K562 (cell line): ENCODE data around the gene VAC14. TPM values are rescaled to one million over a fixed set of nuclear protein-coding genes. Genes with fewer than 3 reads are reported as not detected.

Experiments used
- DNMT1 ChIP-seq: fragments of 450-650 bp; IDR thresholded peaks from 2 replicates; pipeline ENCODE4 v1.6.1; 2016; ENCODE audit warnings: antibody characterized with exemption, mild to moderate bottlenecking
- EZH2 ChIP-seq: IDR thresholded peaks from 2 replicates; pipeline ENCODE4 v1.6.1; 2012; ENCODE audit warnings: low read depth, mild to moderate bottlenecking, inconsistent platforms, low read length, borderline replicate concordance
- FOXK1 ChIP-seq: sonication (generic); formaldehyde crosslinking; IDR thresholded peaks from 2 replicates; pipeline ENCODE4 v1.8.0; 2022; ENCODE audit warnings: missing genetic modification reagents, mild to moderate bottlenecking, borderline replicate concordance
- HLTF ChIP-seq: fragments of 450-650 bp; IDR thresholded peaks from 2 replicates; pipeline ENCODE4 v1.6.1; 2016
- ILF3 ChIP-seq: fragments of 450-650 bp; IDR thresholded peaks from 2 replicates; pipeline ENCODE4 v1.6.1; 2018; ENCODE audit warnings: antibody characterized with exemption, mild to moderate bottlenecking, moderate library complexity, borderline replicate concordance
- PHTF2 ChIP-seq: fragments of 250-450 bp; sonication (Bioruptor Pico); IDR thresholded peaks from 2 replicates; pipeline ENCODE4 v1.5.0; 2021; ENCODE audit warnings: mild to moderate bottlenecking
- SMAD2 ChIP-seq: fragments of 150-350 bp; IDR thresholded peaks from 2 replicates; pipeline ENCODE4 v1.6.1; 2014; ENCODE audit warnings: low read depth, mild to moderate bottlenecking, low read length
- ZC3H4 ChIP-seq: sonication (generic); formaldehyde crosslinking; IDR thresholded peaks from 2 replicates; pipeline ENCODE4 v1.9.0; 2021; ENCODE audit warnings: missing genetic modification reagents, borderline replicate concordance
- ZNF444 ChIP-seq: fragments of 250-450 bp; sonication (Bioruptor Pico); IDR thresholded peaks from 2 replicates; pipeline ENCODE4 v1.4.0; 2020; ENCODE audit warnings: mild to moderate bottlenecking, moderate library complexity
- ZNF780A ChIP-seq: fragments of 250-450 bp; sonication (Bioruptor Pico); IDR thresholded peaks from 2 replicates; pipeline ENCODE4 v1.5.0; 2021; ENCODE audit warnings: mild to moderate bottlenecking
- ZZZ3 ChIP-seq: fragments of 450-650 bp; IDR thresholded peaks from 2 replicates; pipeline ENCODE4 v1.6.1; 2016; ENCODE audit warnings: antibody characterized with exemption, mild to moderate bottlenecking, moderate library complexity
- polyA plus RNA-seq, 8 experiments: library from polyadenylated mRNA; depleted of rRNA in 4 of 8; stranded (reverse) in 5 of 8; unstranded in 3 of 8; fragments of >200 nt; fragmentation: Nextera tagmentation in 2 of 8; fragmentation: Illumina TruSeq in 1 of 8; extraction: Ambion mirVana in 2 of 8; extraction: Trizol in 1 of 8; gene quantifications; 2 replicates each; pipeline versions ENCODE4 v1.2.1 to v1.2.3, GENCODE V29; 2011 to 2014; ENCODE audit warnings: inconsistent platforms in 1 of 8, missing spikeins in 1 of 8
- total RNA-seq, 7 experiments: library from RNA; depleted of rRNA in 6 of 7; stranded (reverse); fragments of >200 nt in 6 of 7; fragmentation: Illumina TruSeq in 2 of 7; extraction: Trizol in 2 of 7; gene quantifications; 2 replicates each; pipeline versions ENCODE4 v1.2.1 to v1.2.3, GENCODE V29; 2011 to 2021; ENCODE audit warnings: low replicate concordance in 1 of 7
- TF ChIP-seq, protein P1 (sequence below): IDR thresholded peaks from 2 replicates; pipeline ENCODE4 v1.6.1; 2011; ENCODE audit warnings: borderline replicate concordance, low read depth, mild to moderate bottlenecking, moderate library complexity, low read length; ENCODE audit not compliant: insufficient read depth, poor library complexity, severe bottlenecking
- TF ChIP-seq, protein P2 (sequence below): sonication (generic); formaldehyde crosslinking; IDR thresholded peaks from 2 replicates; pipeline ENCODE4 v1.4.0; 2020; ENCODE audit warnings: mild to moderate bottlenecking, missing genetic modification reagents
- TF ChIP-seq, protein P3 (sequence below): sonication (generic); formaldehyde crosslinking; IDR thresholded peaks from 2 replicates; pipeline ENCODE4 v1.8.1; 2023; ENCODE audit warnings: mild to moderate bottlenecking, missing genetic modification reagents, moderate library complexity
- TF ChIP-seq, protein P4 (sequence below): fragments of 450-650 bp; IDR thresholded peaks from 2 replicates; pipeline ENCODE4 v1.7.1; 2018; ENCODE audit warnings: mild to moderate bottlenecking, low read depth; ENCODE audit not compliant: partially characterized antibody
- TF ChIP-seq, protein P5 (sequence below): fragments of 450-650 bp; formaldehyde crosslinking; IDR thresholded peaks from 2 replicates; pipeline ENCODE4 v1.4.0; 2022; ENCODE audit warnings: mild to moderate bottlenecking, moderate library complexity
- TF ChIP-seq, protein P6 (sequence below): fragments of 250-450 bp; sonication (Bioruptor Pico); IDR thresholded peaks from 2 replicates; pipeline ENCODE4 v1.8.0; 2022; ENCODE audit warnings: moderate library complexity, mild to moderate bottlenecking, inconsistent platforms

Gene VAC14
- total and polyA plus RNA-seq, 9 of the 15 experiments (the other 6 are each of a cell fraction or from before 2014, with no cell fraction given) = 1.3 to 41.6 (median 26.6) TPM

DNA sequence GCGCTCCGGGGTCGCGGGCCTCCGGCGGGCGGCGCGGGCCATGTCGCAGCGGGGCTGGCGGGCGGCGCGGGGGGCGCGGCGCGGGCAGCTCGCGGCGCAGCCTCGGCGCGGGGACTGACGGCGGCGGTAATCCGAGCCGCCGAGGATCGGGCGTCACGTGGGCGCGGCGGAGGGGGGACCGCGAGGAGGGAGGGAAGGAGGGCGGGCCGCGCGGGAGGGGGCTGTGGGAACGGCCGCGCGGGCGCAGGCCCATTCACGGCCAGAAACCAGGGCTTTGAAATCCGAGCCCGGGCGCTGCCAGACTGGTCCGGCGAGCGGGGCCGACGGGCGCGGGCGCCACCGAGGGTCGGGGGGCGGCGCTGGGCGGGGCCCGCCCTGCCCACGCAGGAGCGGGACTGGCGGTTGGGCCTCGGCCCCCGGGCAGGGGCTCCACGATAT lies 115.0 kb downstream of the VAC14 start, which contains the start of gene MTSS2 (continued):
- TF ChIP-seq, protein P1, sequence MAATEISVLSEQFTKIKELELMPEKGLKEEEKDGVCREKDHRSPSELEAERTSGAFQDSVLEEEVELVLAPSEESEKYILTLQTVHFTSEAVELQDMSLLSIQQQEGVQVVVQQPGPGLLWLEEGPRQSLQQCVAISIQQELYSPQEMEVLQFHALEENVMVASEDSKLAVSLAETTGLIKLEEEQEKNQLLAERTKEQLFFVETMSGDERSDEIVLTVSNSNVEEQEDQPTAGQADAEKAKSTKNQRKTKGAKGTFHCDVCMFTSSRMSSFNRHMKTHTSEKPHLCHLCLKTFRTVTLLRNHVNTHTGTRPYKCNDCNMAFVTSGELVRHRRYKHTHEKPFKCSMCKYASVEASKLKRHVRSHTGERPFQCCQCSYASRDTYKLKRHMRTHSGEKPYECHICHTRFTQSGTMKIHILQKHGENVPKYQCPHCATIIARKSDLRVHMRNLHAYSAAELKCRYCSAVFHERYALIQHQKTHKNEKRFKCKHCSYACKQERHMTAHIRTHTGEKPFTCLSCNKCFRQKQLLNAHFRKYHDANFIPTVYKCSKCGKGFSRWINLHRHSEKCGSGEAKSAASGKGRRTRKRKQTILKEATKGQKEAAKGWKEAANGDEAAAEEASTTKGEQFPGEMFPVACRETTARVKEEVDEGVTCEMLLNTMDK = no peak
- TF ChIP-seq, protein P2, sequence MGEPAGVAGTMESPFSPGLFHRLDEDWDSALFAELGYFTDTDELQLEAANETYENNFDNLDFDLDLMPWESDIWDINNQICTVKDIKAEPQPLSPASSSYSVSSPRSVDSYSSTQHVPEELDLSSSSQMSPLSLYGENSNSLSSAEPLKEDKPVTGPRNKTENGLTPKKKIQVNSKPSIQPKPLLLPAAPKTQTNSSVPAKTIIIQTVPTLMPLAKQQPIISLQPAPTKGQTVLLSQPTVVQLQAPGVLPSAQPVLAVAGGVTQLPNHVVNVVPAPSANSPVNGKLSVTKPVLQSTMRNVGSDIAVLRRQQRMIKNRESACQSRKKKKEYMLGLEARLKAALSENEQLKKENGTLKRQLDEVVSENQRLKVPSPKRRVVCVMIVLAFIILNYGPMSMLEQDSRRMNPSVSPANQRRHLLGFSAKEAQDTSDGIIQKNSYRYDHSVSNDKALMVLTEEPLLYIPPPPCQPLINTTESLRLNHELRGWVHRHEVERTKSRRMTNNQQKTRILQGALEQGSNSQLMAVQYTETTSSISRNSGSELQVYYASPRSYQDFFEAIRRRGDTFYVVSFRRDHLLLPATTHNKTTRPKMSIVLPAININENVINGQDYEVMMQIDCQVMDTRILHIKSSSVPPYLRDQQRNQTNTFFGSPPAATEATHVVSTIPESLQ (CRISPR knock-in tag) = no peak
- TF ChIP-seq ZZZ3 (no peak), EZH2 (no peak), PHTF2 (CRISPR knock-in tag) (no peak), HLTF (no peak), FOXK1 (no peak), ZC3H4 (CRISPR knock-in tag) (no peak), ILF3 (no peak), DNMT1 (no peak), ZNF780A (CRISPR knock-in tag) (no peak), SMAD2 (no peak), ZNF444 (CRISPR knock-in tag) (no peak)
- TF ChIP-seq, protein P3, sequence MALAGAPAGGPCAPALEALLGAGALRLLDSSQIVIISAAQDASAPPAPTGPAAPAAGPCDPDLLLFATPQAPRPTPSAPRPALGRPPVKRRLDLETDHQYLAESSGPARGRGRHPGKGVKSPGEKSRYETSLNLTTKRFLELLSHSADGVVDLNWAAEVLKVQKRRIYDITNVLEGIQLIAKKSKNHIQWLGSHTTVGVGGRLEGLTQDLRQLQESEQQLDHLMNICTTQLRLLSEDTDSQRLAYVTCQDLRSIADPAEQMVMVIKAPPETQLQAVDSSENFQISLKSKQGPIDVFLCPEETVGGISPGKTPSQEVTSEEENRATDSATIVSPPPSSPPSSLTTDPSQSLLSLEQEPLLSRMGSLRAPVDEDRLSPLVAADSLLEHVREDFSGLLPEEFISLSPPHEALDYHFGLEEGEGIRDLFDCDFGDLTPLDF (CRISPR knock-in tag) = no peak
- TF ChIP-seq, protein P4, sequence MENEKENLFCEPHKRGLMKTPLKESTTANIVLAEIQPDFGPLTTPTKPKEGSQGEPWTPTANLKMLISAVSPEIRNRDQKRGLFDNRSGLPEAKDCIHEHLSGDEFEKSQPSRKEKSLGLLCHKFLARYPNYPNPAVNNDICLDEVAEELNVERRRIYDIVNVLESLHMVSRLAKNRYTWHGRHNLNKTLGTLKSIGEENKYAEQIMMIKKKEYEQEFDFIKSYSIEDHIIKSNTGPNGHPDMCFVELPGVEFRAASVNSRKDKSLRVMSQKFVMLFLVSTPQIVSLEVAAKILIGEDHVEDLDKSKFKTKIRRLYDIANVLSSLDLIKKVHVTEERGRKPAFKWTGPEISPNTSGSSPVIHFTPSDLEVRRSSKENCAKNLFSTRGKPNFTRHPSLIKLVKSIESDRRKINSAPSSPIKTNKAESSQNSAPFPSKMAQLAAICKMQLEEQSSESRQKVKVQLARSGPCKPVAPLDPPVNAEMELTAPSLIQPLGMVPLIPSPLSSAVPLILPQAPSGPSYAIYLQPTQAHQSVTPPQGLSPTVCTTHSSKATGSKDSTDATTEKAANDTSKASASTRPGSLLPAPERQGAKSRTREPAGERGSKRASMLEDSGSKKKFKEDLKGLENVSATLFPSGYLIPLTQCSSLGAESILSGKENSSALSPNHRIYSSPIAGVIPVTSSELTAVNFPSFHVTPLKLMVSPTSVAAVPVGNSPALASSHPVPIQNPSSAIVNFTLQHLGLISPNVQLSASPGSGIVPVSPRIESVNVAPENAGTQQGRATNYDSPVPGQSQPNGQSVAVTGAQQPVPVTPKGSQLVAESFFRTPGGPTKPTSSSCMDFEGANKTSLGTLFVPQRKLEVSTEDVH = no peak
- TF ChIP-seq, protein P5, sequence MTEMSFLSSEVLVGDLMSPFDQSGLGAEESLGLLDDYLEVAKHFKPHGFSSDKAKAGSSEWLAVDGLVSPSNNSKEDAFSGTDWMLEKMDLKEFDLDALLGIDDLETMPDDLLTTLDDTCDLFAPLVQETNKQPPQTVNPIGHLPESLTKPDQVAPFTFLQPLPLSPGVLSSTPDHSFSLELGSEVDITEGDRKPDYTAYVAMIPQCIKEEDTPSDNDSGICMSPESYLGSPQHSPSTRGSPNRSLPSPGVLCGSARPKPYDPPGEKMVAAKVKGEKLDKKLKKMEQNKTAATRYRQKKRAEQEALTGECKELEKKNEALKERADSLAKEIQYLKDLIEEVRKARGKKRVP (CRISPR knock-in tag) = no peak
- TF ChIP-seq, protein P6, sequence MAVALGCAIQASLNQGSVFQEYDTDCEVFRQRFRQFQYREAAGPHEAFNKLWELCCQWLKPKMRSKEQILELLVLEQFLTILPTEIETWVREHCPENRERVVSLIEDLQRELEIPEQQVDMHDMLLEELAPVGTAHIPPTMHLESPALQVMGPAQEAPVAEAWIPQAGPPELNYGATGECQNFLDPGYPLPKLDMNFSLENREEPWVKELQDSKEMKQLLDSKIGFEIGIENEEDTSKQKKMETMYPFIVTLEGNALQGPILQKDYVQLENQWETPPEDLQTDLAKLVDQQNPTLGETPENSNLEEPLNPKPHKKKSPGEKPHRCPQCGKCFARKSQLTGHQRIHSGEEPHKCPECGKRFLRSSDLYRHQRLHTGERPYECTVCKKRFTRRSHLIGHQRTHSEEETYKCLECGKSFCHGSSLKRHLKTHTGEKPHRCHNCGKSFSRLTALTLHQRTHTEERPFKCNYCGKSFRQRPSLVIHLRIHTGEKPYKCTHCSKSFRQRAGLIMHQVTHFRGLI (CRISPR knock-in tag) = no peak
